HCT116 (cell line): ENCODE results near the gene LKAAEAR1. TPM values are rescaled to one million over a fixed set of nuclear protein-coding genes. Genes with fewer than 3 reads are reported as not detected.

Experiments used
- ATAC-seq: fragments of 200-7000 bp; cut with Tn5 transposase; 2 replicates; pipeline ENCODE4 v1.9.1; 2020; ENCODE audit warnings: mild to moderate bottlenecking, moderate library complexity
- BruUV-seq: library from RNA; stranded (reverse); fragments of 400-500 nt; replicated peaks from 2 replicates; lab custom pipeline; 2021; lab: Mats Ljungman, UMichigan
- CTCF ChIA-PET: fragments of 300-600 bp; sonication (Branson Sonifier 250); formaldehyde crosslinking; loops from one replicate; lab custom pipeline; 2021; ENCODE audit warnings: antibody characterized with exemption; lab: Charles Lee
- POLR2A ChIA-PET: fragments of 300-600, 350-600 bp; sonication (Branson Sonifier 250); formaldehyde crosslinking; loops from one replicate; lab custom pipeline; 2021; ENCODE audit warnings: antibody characterized with exemption; lab: Charles Lee
- RAD21 ChIA-PET, 2 experiments: fragments of 300-600 bp; sonication (Branson Sonifier 250); formaldehyde crosslinking; loops; one replicate each; lab custom pipeline; 2023; ENCODE audit warnings: low total read pairs in 2 of 2; ENCODE audit not compliant: uncharacterized antibody in 2 of 2, unreplicated experiment in 2 of 2, low non-redundant PET in 1 of 2; lab: Charles Lee
- DNase-seq: peaks from one replicate; pipeline ENCODE4 v3.0.0-alpha.2; 2010; ENCODE audit warnings: low read depth, low spot score
- H2AFZ ChIP-seq: fragments of 200-600 bp; shearing (Covaris generic), sonication (generic); 2 replicates; pipeline ENCODE4 v1.6.1; 2017; ENCODE audit warnings: low read depth, mixed run types, mixed read lengths, antibody characterized with exemption, low read length; ENCODE audit not compliant: poor library complexity, severe bottlenecking
- H3K27ac ChIP-seq: 2 replicates; pipeline ENCODE4 v1.5.1; 2012; ENCODE audit warnings: low read depth, low read length
- H3K27me3 ChIP-seq: fragments of 200-600 bp; sonication (generic); 2 replicates; pipeline ENCODE4 v1.6.1; 2016; ENCODE audit warnings: mixed run types, low read length, mixed read lengths; ENCODE audit not compliant: insufficient read depth
- H3K36me3 ChIP-seq, 2 experiments: fragments of 200-500 bp in 1 of 2; fragments of 200-600 bp in 1 of 2; sonication (Bioruptor generic) in 1 of 2; sonication (generic) in 1 of 2; 2 replicates each; pipeline versions ENCODE4 v1.5.1 to v1.6.1; 2014 to 2016; ENCODE audit warnings: low read length in 2 of 2, inconsistent platforms in 1 of 2, mixed read lengths in 1 of 2, mixed run types in 1 of 2; ENCODE audit not compliant: insufficient read depth in 2 of 2, control insufficient read depth in 1 of 2
- H3K4me1 ChIP-seq, 2 experiments: fragments of 200-600 bp in 1 of 2; sonication (generic) in 1 of 2; 2 replicates each; pipeline versions ENCODE4 v1.5.1 to v1.6.1; 2012 to 2017; ENCODE audit warnings: low read length in 2 of 2, inconsistent platforms in 1 of 2, mild to moderate bottlenecking in 1 of 2, mixed read lengths in 1 of 2, mixed run types in 1 of 2, moderate library complexity in 1 of 2; ENCODE audit not compliant: insufficient read depth in 2 of 2, control insufficient read depth in 1 of 2
- H3K4me2 ChIP-seq: fragments of 200-600 bp; sonication (generic); 2 replicates; pipeline ENCODE4 v1.6.1; 2017; ENCODE audit warnings: mixed run types, low read length, mixed read lengths
- H3K4me3 ChIP-seq, 2 experiments: fragments of 200-600 bp in 1 of 2; sonication (generic) in 1 of 2; replicated peaks in 1 of 2; 2 replicates each; pipeline ENCODE4 v1.5.1; 2011 to 2016; ENCODE audit warnings: low read length in 2 of 2, control low read depth in 1 of 2, low read depth in 1 of 2, mild to moderate bottlenecking in 1 of 2, mixed read lengths in 1 of 2, mixed run types in 1 of 2
- H3K79me2 ChIP-seq: fragments of 200-600 bp; sonication (generic); 2 replicates; pipeline ENCODE4 v1.6.1; 2017; ENCODE audit warnings: mild to moderate bottlenecking, mixed run types, low read length, moderate library complexity, mixed read lengths; ENCODE audit not compliant: insufficient read depth
- H3K9ac ChIP-seq: fragments of 200-600 bp; sonication (generic); 2 replicates; pipeline ENCODE4 v1.6.1; 2016; ENCODE audit warnings: low read length, mixed read lengths
- H3K9me2 ChIP-seq: fragments of 200-600 bp; sonication (generic), shearing (Covaris generic); 2 replicates; pipeline ENCODE4 v1.6.1; 2017; ENCODE audit warnings: mixed run types, mild to moderate bottlenecking, moderate library complexity; ENCODE audit not compliant: insufficient read depth
- H3K9me3 ChIP-seq, 2 experiments: fragments of 200-500 bp in 1 of 2; fragments of 200-600 bp in 1 of 2; sonication (Bioruptor generic) in 1 of 2; sonication (generic) in 1 of 2; 2 replicates each; pipeline ENCODE4 v1.6.1; 2014 to 2017; ENCODE audit warnings: low read length in 2 of 2, mixed read lengths in 2 of 2, inconsistent platforms in 1 of 2, low read depth in 1 of 2, mild to moderate bottlenecking in 1 of 2, mixed run types in 1 of 2, moderate library complexity in 1 of 2; ENCODE audit not compliant: control insufficient read depth in 1 of 2, insufficient read depth in 1 of 2
- H4K20me1 ChIP-seq: fragments of 200-600 bp; sonication (generic), shearing (Covaris generic); 2 replicates; pipeline ENCODE4 v1.6.1; 2017; ENCODE audit warnings: mixed run types, mild to moderate bottlenecking, moderate library complexity; ENCODE audit not compliant: insufficient read depth
- CBX3 ChIP-seq: IDR thresholded peaks from 2 replicates; pipeline ENCODE4 v1.6.1; 2012; ENCODE audit warnings: low read depth
- CEBPB ChIP-seq: IDR thresholded peaks from 2 replicates; pipeline ENCODE4 v1.6.1; 2012; ENCODE audit warnings: low read depth
- EGR1 ChIP-seq: IDR thresholded peaks from 2 replicates; pipeline ENCODE4 v1.6.1; 2012; ENCODE audit warnings: low read depth
- EZH2 ChIP-seq: fragments of 200-600 bp; sonication (generic); IDR thresholded peaks from 2 replicates; pipeline ENCODE4 v1.6.1; 2017; ENCODE audit warnings: antibody characterized with exemption, mixed run types
- EZH2phosphoT487 ChIP-seq: fragments of 200-600 bp; IDR thresholded peaks from 2 replicates; pipeline ENCODE4 v1.6.1; 2018; ENCODE audit warnings: antibody characterized with exemption, borderline replicate concordance
- FOSL1 ChIP-seq: IDR thresholded peaks from 2 replicates; pipeline ENCODE4 v1.6.1; 2012; ENCODE audit warnings: low read depth
- JUND ChIP-seq: IDR thresholded peaks from 2 replicates; pipeline ENCODE4 v1.6.1; 2012
- POLR2A ChIP-seq: IDR thresholded peaks from 2 replicates; pipeline ENCODE4 v1.7.0; 2011; ENCODE audit warnings: borderline replicate concordance; ENCODE audit not compliant: insufficient read depth, insufficient read length; ENCODE audit errors: extremely low read depth
- POLR2AphosphoS5 ChIP-seq: IDR thresholded peaks from 2 replicates; pipeline ENCODE4 v1.6.1; 2011; ENCODE audit warnings: mild to moderate bottlenecking, low read depth, low read length, moderate library complexity
- RAD21 ChIP-seq: IDR thresholded peaks from 2 replicates; pipeline ENCODE4 v1.6.1; 2012; ENCODE audit warnings: low read depth, mild to moderate bottlenecking
- REST ChIP-seq: IDR thresholded peaks from 2 replicates; pipeline ENCODE4 v1.6.1; 2012; ENCODE audit warnings: low read depth
- SP1 ChIP-seq: IDR thresholded peaks from 2 replicates; pipeline ENCODE4 v1.6.1; 2012; ENCODE audit warnings: low read depth
- SRF ChIP-seq: IDR thresholded peaks from 2 replicates; pipeline ENCODE4 v1.6.1; 2012; ENCODE audit warnings: low read depth
- TCF7L2 ChIP-seq: IDR thresholded peaks from 2 replicates; pipeline ENCODE4 v1.7.0; 2011; ENCODE audit warnings: borderline replicate concordance, inconsistent platforms; ENCODE audit not compliant: insufficient read depth, insufficient read length; ENCODE audit errors: extremely low read depth
- ZBTB33 ChIP-seq: IDR thresholded peaks from 2 replicates; pipeline ENCODE4 v1.6.1; 2011; ENCODE audit warnings: mild to moderate bottlenecking, low read length, moderate library complexity; ENCODE audit not compliant: insufficient replicate concordance; ENCODE audit errors: extremely low read depth
- ZFX ChIP-seq: fragments of 450-650 bp; IDR thresholded peaks from 2 replicates; pipeline ENCODE4 v1.6.1; 2017
- intact Hi-C: fragments of 100-400 bp; cut with micrococcal nuclease; formaldehyde crosslinking; loops from 2 replicates; pipeline ENCODE4 v1.10.0; 2022
- total RNA-seq: library from RNA; stranded (reverse); gene quantifications from one replicate; pipeline ENCODE4 v1.2.1, GENCODE V29; 2021; ENCODE audit not compliant: unreplicated experiment
- TF ChIP-seq, protein P1 (sequence below), 3 experiments: fragments of 200-600 bp in 1 of 3; sonication (generic) in 1 of 3; IDR thresholded peaks in 2 of 3; conservative IDR thresholded peaks in 1 of 3; 2 replicates each; pipeline ENCODE4 v1.5.1; 2012 to 2017; ENCODE audit warnings: low read depth in 2 of 3, low read length in 2 of 3, antibody characterized with exemption in 1 of 3, borderline replicate concordance in 1 of 3, control low read depth in 1 of 3, mild to moderate bottlenecking in 1 of 3, mixed read lengths in 1 of 3, mixed run types in 1 of 3, moderate library complexity in 1 of 3; ENCODE audit not compliant: insufficient read depth in 1 of 3
- TF ChIP-seq, protein P2 (sequence below): IDR thresholded peaks from 2 replicates; pipeline ENCODE4 v1.6.1; 2012

Gene LKAAEAR1
- total RNA-seq, 1 experiment from 2014 or later: not detected

GRCh38 chr20:64072498-64073063 is 11.6 kb downstream of the LKAAEAR1 start:
- ATAC-seq: no peak
- ChIA-PET POLR2A (no interaction called here), RAD21 (no interaction called here), CTCF (no interaction called here)
- no peak for DNase-seq
- no peaks in the 10 kb centered on the region for H4K20me1 ChIP-seq
- H3K27me3 ChIP-seq: no peaks in the 10 kb centered on the region
- H3K9me2 ChIP-seq: no peaks in the 10 kb centered on the region
- no peak overlapping the region; the same call in 1 of the 2 replicates for H3K27ac ChIP-seq
- BruUV-seq: no TSS peak
- no peak overlapping the region for H3K4me2 ChIP-seq
- TF ChIP-seq REST (no peak), SP1 (no peak), TCF7L2 (no peak), FOSL1 (no peak), CEBPB (no peak), RAD21 (no peak), ZFX (no peak), SRF (no peak), EZH2phosphoT487 (no peak), EZH2 (no peak), POLR2AphosphoS5 (no peak), ZBTB33 (no peak), POLR2A (no peak), JUND (no peak), EGR1 (no peak), CBX3 (no peak)
- TF ChIP-seq, protein P1, sequence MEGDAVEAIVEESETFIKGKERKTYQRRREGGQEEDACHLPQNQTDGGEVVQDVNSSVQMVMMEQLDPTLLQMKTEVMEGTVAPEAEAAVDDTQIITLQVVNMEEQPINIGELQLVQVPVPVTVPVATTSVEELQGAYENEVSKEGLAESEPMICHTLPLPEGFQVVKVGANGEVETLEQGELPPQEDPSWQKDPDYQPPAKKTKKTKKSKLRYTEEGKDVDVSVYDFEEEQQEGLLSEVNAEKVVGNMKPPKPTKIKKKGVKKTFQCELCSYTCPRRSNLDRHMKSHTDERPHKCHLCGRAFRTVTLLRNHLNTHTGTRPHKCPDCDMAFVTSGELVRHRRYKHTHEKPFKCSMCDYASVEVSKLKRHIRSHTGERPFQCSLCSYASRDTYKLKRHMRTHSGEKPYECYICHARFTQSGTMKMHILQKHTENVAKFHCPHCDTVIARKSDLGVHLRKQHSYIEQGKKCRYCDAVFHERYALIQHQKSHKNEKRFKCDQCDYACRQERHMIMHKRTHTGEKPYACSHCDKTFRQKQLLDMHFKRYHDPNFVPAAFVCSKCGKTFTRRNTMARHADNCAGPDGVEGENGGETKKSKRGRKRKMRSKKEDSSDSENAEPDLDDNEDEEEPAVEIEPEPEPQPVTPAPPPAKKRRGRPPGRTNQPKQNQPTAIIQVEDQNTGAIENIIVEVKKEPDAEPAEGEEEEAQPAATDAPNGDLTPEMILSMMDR (IDR thresholded peaks at IDR 0.05 in 2 of 3, conservative IDR thresholded peaks at IDR 0.05 in 1 of 3; ENCODE audit: borderline replicate concordance in 1 of 3, insufficient read depth in 1 of 3, low read depth in 2 of 3, low read length in 2 of 3): no peak
- TF ChIP-seq, protein P2, sequence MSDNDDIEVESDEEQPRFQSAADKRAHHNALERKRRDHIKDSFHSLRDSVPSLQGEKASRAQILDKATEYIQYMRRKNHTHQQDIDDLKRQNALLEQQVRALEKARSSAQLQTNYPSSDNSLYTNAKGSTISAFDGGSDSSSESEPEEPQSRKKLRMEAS: no peak
- no peak overlapping the region for H3K9ac ChIP-seq
- peaks cover 0 to under 1% of the 10 kb centered on the region in 2 experiments; a peak in 3 of 4 replicates for H3K4me1 ChIP-seq
- H3K9me3 ChIP-seq: no peaks in the 10 kb centered on the region
- H3K79me2 ChIP-seq: no peaks in the 10 kb centered on the region
- H3K4me3 ChIP-seq: no peak overlapping the region
- no peaks in the 10 kb centered on the region for H3K36me3 ChIP-seq
- intact Hi-C loops: no loop called here
- no peak overlapping the region for H2AFZ ChIP-seq
